ENCODE results near the gene VPS33A. TPM values are rescaled to one million over a fixed set of nuclear protein-coding genes. Genes with fewer than 3 reads are reported as not detected.

Gene VPS33A
- total and polyA plus RNA-seq, 2 of the 8 experiments (the other 6 are each of a cell fraction or from before 2014, with no cell fraction given): 16.4 to 41.8 TPM

DNA sequence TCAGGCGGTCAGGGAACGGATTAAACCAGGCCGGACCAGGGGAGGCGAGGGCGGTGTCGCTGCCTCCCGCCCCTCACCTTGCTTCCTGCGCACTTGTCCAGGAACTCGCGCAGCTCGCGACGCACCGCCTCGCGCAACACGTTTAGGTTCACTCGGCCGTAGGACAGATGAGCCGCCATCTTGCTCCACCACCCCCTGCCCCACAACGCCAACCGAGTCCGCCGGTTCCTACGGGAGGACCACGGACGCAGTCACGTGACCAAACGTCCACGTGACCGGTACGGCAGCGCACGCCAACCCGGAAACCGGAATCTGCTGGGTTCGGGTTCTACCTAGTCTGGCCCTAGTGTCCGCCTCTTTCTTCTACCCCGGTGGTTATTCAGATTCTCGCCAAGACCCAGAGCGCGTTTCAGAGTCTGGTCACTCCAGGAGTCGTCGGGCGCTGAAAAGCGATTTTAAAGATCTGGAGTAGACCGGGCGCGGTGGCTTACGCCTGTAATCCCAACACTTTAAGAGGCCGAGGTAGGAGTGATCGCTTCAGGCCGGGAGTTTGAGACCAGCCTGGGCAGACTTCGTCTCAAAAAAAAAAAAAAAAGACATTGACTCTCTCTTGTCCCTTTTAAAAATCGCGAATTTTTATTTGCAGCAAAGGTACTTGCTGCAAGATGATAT lies at the start of gene VPS33A (continued):
- TF ChIP-seq, protein P1, sequence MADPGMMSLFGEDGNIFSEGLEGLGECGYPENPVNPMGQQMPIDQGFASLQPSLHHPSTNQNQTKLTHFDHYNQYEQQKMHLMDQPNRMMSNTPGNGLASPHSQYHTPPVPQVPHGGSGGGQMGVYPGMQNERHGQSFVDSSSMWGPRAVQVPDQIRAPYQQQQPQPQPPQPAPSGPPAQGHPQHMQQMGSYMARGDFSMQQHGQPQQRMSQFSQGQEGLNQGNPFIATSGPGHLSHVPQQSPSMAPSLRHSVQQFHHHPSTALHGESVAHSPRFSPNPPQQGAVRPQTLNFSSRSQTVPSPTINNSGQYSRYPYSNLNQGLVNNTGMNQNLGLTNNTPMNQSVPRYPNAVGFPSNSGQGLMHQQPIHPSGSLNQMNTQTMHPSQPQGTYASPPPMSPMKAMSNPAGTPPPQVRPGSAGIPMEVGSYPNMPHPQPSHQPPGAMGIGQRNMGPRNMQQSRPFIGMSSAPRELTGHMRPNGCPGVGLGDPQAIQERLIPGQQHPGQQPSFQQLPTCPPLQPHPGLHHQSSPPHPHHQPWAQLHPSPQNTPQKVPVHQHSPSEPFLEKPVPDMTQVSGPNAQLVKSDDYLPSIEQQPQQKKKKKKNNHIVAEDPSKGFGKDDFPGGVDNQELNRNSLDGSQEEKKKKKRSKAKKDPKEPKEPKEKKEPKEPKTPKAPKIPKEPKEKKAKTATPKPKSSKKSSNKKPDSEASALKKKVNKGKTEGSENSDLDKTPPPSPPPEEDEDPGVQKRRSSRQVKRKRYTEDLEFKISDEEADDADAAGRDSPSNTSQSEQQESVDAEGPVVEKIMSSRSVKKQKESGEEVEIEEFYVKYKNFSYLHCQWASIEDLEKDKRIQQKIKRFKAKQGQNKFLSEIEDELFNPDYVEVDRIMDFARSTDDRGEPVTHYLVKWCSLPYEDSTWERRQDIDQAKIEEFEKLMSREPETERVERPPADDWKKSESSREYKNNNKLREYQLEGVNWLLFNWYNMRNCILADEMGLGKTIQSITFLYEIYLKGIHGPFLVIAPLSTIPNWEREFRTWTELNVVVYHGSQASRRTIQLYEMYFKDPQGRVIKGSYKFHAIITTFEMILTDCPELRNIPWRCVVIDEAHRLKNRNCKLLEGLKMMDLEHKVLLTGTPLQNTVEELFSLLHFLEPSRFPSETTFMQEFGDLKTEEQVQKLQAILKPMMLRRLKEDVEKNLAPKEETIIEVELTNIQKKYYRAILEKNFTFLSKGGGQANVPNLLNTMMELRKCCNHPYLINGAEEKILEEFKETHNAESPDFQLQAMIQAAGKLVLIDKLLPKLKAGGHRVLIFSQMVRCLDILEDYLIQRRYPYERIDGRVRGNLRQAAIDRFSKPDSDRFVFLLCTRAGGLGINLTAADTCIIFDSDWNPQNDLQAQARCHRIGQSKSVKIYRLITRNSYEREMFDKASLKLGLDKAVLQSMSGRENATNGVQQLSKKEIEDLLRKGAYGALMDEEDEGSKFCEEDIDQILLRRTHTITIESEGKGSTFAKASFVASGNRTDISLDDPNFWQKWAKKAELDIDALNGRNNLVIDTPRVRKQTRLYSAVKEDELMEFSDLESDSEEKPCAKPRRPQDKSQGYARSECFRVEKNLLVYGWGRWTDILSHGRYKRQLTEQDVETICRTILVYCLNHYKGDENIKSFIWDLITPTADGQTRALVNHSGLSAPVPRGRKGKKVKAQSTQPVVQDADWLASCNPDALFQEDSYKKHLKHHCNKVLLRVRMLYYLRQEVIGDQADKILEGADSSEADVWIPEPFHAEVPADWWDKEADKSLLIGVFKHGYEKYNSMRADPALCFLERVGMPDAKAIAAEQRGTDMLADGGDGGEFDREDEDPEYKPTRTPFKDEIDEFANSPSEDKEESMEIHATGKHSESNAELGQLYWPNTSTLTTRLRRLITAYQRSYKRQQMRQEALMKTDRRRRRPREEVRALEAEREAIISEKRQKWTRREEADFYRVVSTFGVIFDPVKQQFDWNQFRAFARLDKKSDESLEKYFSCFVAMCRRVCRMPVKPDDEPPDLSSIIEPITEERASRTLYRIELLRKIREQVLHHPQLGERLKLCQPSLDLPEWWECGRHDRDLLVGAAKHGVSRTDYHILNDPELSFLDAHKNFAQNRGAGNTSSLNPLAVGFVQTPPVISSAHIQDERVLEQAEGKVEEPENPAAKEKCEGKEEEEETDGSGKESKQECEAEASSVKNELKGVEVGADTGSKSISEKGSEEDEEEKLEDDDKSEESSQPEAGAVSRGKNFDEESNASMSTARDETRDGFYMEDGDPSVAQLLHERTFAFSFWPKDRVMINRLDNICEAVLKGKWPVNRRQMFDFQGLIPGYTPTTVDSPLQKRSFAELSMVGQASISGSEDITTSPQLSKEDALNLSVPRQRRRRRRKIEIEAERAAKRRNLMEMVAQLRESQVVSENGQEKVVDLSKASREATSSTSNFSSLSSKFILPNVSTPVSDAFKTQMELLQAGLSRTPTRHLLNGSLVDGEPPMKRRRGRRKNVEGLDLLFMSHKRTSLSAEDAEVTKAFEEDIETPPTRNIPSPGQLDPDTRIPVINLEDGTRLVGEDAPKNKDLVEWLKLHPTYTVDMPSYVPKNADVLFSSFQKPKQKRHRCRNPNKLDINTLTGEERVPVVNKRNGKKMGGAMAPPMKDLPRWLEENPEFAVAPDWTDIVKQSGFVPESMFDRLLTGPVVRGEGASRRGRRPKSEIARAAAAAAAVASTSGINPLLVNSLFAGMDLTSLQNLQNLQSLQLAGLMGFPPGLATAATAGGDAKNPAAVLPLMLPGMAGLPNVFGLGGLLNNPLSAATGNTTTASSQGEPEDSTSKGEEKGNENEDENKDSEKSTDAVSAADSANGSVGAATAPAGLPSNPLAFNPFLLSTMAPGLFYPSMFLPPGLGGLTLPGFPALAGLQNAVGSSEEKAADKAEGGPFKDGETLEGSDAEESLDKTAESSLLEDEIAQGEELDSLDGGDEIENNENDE (IDR thresholded peaks at IDR 0.05; ENCODE audit: insufficient replicate concordance, low read length): no peak
- TF ChIP-seq HDAC6 (IDR thresholded peaks at IDR 0.05; ENCODE audit: low read depth, low read length): no peak
- TF ChIP-seq, protein P2, sequence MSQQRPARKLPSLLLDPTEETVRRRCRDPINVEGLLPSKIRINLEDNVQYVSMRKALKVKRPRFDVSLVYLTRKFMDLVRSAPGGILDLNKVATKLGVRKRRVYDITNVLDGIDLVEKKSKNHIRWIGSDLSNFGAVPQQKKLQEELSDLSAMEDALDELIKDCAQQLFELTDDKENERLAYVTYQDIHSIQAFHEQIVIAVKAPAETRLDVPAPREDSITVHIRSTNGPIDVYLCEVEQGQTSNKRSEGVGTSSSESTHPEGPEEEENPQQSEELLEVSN (IDR thresholded peaks at IDR 0.05): peak; percentile 29
- TF ChIP-seq KDM1A (IDR thresholded peaks at IDR 0.05; ENCODE audit: borderline replicate concordance, low read length): no peak
- TF ChIP-seq SUZ12 (IDR thresholded peaks at IDR 0.05; ENCODE audit: low read length): no peak
- TF ChIP-seq, protein P3, sequence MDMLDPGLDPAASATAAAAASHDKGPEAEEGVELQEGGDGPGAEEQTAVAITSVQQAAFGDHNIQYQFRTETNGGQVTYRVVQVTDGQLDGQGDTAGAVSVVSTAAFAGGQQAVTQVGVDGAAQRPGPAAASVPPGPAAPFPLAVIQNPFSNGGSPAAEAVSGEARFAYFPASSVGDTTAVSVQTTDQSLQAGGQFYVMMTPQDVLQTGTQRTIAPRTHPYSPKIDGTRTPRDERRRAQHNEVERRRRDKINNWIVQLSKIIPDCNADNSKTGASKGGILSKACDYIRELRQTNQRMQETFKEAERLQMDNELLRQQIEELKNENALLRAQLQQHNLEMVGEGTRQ (IDR thresholded peaks at IDR 0.05; ENCODE audit: low read length): peak; percentile 100
- no peak for TF ChIP-seq CBX5 (IDR thresholded peaks at IDR 0.05; ENCODE audit: low read depth, low read length)
- peak; percentile 99 for TF ChIP-seq SP4 (IDR thresholded peaks at IDR 0.05; ENCODE audit: low read length)
- TF ChIP-seq BRCA1 (IDR thresholded peaks at IDR 0.05; ENCODE audit: low read depth, low read length): no peak
